Ectodermal cell (in vitro differentiated cells): ENCODE data around the gene BTNL3.
"Not testable (repeated sequence)": the region's sequence is repeated elsewhere in the genome, so short reads cannot be mapped to it uniquely, and the experiment has no call there.

Experiments
- H3K27ac ChIP-seq: 2 replicates; pipeline ENCODE4 v1.7.0; 2013; ENCODE audit warnings: mild to moderate bottlenecking, low read depth, low read length; ENCODE audit not compliant: insufficient read depth, poor library complexity, severe bottlenecking
- H3K27me3 ChIP-seq: 2 replicates; pipeline ENCODE4 v1.7.0; 2013; ENCODE audit warnings: mild to moderate bottlenecking, low read length; ENCODE audit not compliant: insufficient read depth, control insufficient read depth, poor library complexity, severe bottlenecking
- H3K36me3 ChIP-seq: one replicate; pipeline ENCODE4 v1.7.0; 2013; ENCODE audit warnings: low read length; ENCODE audit not compliant: control insufficient read depth, insufficient read depth
- H3K4me1 ChIP-seq: one replicate; pipeline ENCODE4 v1.7.0; 2013; ENCODE audit warnings: low read length; ENCODE audit not compliant: control insufficient read depth, insufficient read depth
- H3K4me3 ChIP-seq: 2 replicates; pipeline ENCODE4 v1.7.0; 2013; ENCODE audit warnings: low read depth, low read length, control low read depth; ENCODE audit not compliant: insufficient read depth
- H3K9me3 ChIP-seq: 2 replicates; pipeline ENCODE4 v1.7.0; 2013; ENCODE audit warnings: mild to moderate bottlenecking, low read length, moderate library complexity; ENCODE audit not compliant: control insufficient read depth
- WGBS, 2 experiments: methylation state at CpG; one replicate each; pipeline ENCODE4 v1.1.7; 2013; ENCODE audit warnings: missing lambda C conversion rate in 2 of 2; 5-methylcytosine and 5-hydroxymethylcytosine counted together

The BTNL3 gene

GRCh38 chr5:180977852-180978251 lies 10.8 kb upstream of the BTNL3 start:
- Histone ChIP-seq H3K9me3 (no peaks in the 10 kb centered on the region), H3K27me3 (no peaks in the 10 kb centered on the region), H3K4me1 (no peaks in the 10 kb centered on the region), H3K4me3 (no peak overlapping the region), H3K27ac (no peak overlapping the region), H3K36me3 (no peaks in the 10 kb centered on the region)
- 77 to 80% methylated on average over 1 of the region's 1 CpG for WGBS, 2 experiments

- Histone ChIP-seq H3K27ac (no peak overlapping the region), H3K4me1 (no peaks in the 10 kb centered on the region), H3K27me3 (no peaks in the 10 kb centered on the region), H3K4me3 (no peak overlapping the region), H3K9me3 (no peaks in the 10 kb centered on the region), H3K36me3 (no peaks in the 10 kb centered on the region)
- WGBS, 2 experiments: 87 to 89% methylated on average over 22 of the region's 23 CpGs
Measured at GRCh38 chr5:180982008-180982741, 6.5 kb upstream of the BTNL3 start.

- Histone ChIP-seq H3K9me3 (no peaks in the 10 kb centered on the region), H3K27me3 (no peaks in the 10 kb centered on the region), H3K27ac (no peak overlapping the region), H3K4me1 (no peaks in the 10 kb centered on the region), H3K4me3 (no peak overlapping the region), H3K36me3 (no peaks in the 10 kb centered on the region)
- WGBS, 2 experiments: 88 to 92% methylated on average over 2 of the region's 2 CpGs
Measured at GRCh38 chr5:180988016-180988415, 630 bp upstream of the BTNL3 start.

- no peaks in the 10 kb centered on the region for H3K9me3 ChIP-seq
- no peak overlapping the region for H3K4me3 ChIP-seq
- no peaks in the 10 kb centered on the region for H3K27me3 ChIP-seq
- H3K36me3 ChIP-seq: no peaks in the 10 kb centered on the region
- no peaks in the 10 kb centered on the region for H3K4me1 ChIP-seq
- no peak overlapping the region for H3K27ac ChIP-seq
- 89 to 93% methylated on average over 16 of the region's 16 CpGs for WGBS, 2 experiments
Measured at GRCh38 chr5:180990086-180990881, 1.6 kb downstream of the BTNL3 start.

- Histone ChIP-seq H3K4me1 (no peaks in the 10 kb centered on the region), H3K27ac (no peak overlapping the region), H3K9me3 (no peaks in the 10 kb centered on the region), H3K27me3 (no peaks in the 10 kb centered on the region), H3K36me3 (no peaks in the 10 kb centered on the region), H3K4me3 (no peak overlapping the region)
- 82 to 86% methylated on average over 4 to 5 of the region's 5 CpGs for WGBS, 2 experiments
Measured at GRCh38 chr5:180990882-180991242, 2.2 kb downstream of the BTNL3 start.

GRCh38 chr5:181001947-181002346 lies 13.3 kb downstream of the BTNL3 start:
- Histone ChIP-seq H3K27ac (no peak overlapping the region), H3K4me3 (no peak overlapping the region), H3K36me3 (no peaks in the 10 kb centered on the region), H3K4me1 (no peaks in the 10 kb centered on the region), H3K27me3 (no peaks in the 10 kb centered on the region), H3K9me3 (no peaks in the 10 kb centered on the region)

GRCh38 chr5:181005791-181006190 lies 17.1 kb downstream of the BTNL3 start:
- Histone ChIP-seq H3K36me3 (no peaks in the 10 kb centered on the region), H3K4me1 (no peaks in the 10 kb centered on the region), H3K9me3 (no peaks in the 10 kb centered on the region), H3K27me3 (no peaks in the 10 kb centered on the region), H3K4me3 (no peak overlapping the region), H3K27ac (no peak overlapping the region)
- WGBS, 2 experiments: 80% methylated on average over 9 of the region's 9 CpGs

GRCh38 chr5:181008136-181008535 lies 19.5 kb downstream of the BTNL3 start:
- Histone ChIP-seq H3K4me3 (no peak overlapping the region), H3K27ac (no peak overlapping the region), H3K9me3 (no peaks in the 10 kb centered on the region), H3K27me3 (no peaks in the 10 kb centered on the region), H3K4me1 (no peaks in the 10 kb centered on the region), H3K36me3 (no peaks in the 10 kb centered on the region)
- 72% methylated on average over 6 of the region's 6 CpGs for WGBS, 2 experiments

GRCh38 chr5:181010018-181010417 lies 21.4 kb downstream of the BTNL3 start:
- not testable (repeated sequence) for H3K36me3 ChIP-seq, H3K27me3 ChIP-seq, H3K4me1 ChIP-seq, H3K9me3 ChIP-seq, H3K27ac ChIP-seq, H3K4me3 ChIP-seq
- WGBS, 2 experiments: 84 to 87% methylated on average over 4 of the region's 4 CpGs

- H3K27me3 ChIP-seq, H3K4me1 ChIP-seq, H3K4me3 ChIP-seq, H3K36me3 ChIP-seq, H3K27ac ChIP-seq, H3K9me3 ChIP-seq: not testable (repeated sequence)
Measured at GRCh38 chr5:181014654-181015053, 26.0 kb downstream of the BTNL3 start.
